RWPE1 (cell line): ENCODE results near the gene CNN2.

Source experiments
- CTCF ChIA-PET: fragments of 350-600 bp; sonication (Branson Sonifier 250); formaldehyde crosslinking; extraction: SDS; loops from one replicate; lab custom pipeline; 2021; lab: Yijun Ruan, JAX
- POLR2A ChIA-PET: fragments of 400-600 bp; formaldehyde crosslinking; extraction: SDS; loops from one replicate; lab custom pipeline; 2020; ENCODE audit warnings: antibody characterized with exemption; ENCODE audit not compliant: low non-redundant PET; lab: Yijun Ruan, JAX
- DNase-seq: peaks from one replicate; pipeline ENCODE4 v3.0.0; 2012; ENCODE audit warnings: low spot score
- H3K27ac ChIP-seq: fragments of 450-650 bp; 2 replicates; pipeline ENCODE4 v1.5.1; 2017
- CTCF ChIP-seq: fragments of 450-650 bp; conservative IDR thresholded peaks from 2 replicates; pipeline ENCODE4 v1.5.1; 2017; ENCODE audit warnings: low read depth, mild to moderate bottlenecking

The CNN2 gene

GRCh38 chr19:1076951-1077350, 50.5 kb downstream of the CNN2 start:
- DNase-seq: peak; percentile 33
- CTCF ChIA-PET: interaction anchor here (0.6 kb wide), 3 partner anchors 17 to 47 kb away, joined by 3 to 9 read pairs (median 5); no protein-coding TSS in a partner anchor
- no peak for TF ChIP-seq CTCF
- POLR2A ChIA-PET: interaction anchor here (0.7 to 0.8 kb wide), 2 partner anchors 13 to 79 kb away, joined by 5 to 6 read pairs; no protein-coding TSS in a partner anchor
- H3K27ac ChIP-seq: peak overlapping the region; percentile 66

DNA sequence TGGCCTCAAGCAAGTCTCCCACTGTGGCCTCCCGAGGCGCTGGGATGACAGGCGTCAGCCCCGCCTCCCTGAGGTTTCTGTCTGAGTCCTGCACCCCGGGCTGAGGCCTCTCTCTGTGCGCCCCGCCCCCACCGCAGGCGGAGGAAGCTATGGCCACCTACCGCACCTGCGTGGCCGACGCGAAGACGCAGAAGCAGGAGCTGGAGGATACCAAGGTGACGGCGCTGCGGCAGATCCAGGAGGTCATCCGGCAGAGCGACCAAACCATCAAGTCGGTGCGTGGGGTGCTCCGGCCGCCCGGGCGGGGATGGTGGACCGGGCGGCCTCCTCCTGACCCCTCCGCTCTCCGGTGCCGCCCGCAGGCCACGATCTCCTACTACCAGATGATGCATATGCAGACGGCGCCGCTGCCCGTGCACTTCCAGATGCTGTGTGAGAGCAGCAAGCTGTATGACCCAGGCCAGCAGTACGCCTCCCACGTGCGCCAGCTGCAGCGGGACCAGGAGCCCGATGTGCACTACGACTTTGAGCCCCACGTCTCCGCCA, 53.2 kb downstream of the CNN2 start:
- no peak for DNase-seq
- CTCF ChIA-PET: interaction anchor here (1.1 kb wide), 3 partner anchors 9 to 466 kb away, joined by 3 to 5 read pairs (median 3); no protein-coding TSS in a partner anchor
- H3K27ac ChIP-seq: 0 out of 2 replicates have a peak overlapping the region, but pooled peaks have one; percentile 84
- POLR2A ChIA-PET: no interaction called here
- TF ChIP-seq CTCF: no peak

GRCh38 chr19:1080360-1081161, 54.2 kb downstream of the CNN2 start:
- POLR2A ChIA-PET: no interaction called here

GRCh38 chr19:1081301-1082164, 55.1 kb downstream of the CNN2 start:
- no peak for DNase-seq
- CTCF ChIA-PET: interaction anchor here (0.6 to 1.3 kb wide), 6 partner anchors 10 to 530 kb away, joined by 3 to 4 read pairs (median 3); partner anchors contain the start of gene RNU6-9

More at GRCh38 chr19:1080360-1081161, 54.2 kb downstream of the CNN2 start:
- no peak for DNase-seq
- TF ChIP-seq CTCF: no peak
- CTCF ChIA-PET: interaction anchor here (0.5 to 1.3 kb wide), 7 partner anchors 9 to 465 kb away, joined by 3 to 5 read pairs (median 4); no protein-coding TSS in a partner anchor
- H3K27ac ChIP-seq: peak overlapping the region; percentile 84

GRCh38 chr19:1082165-1082927, 55.9 kb downstream of the CNN2 start:
- CTCF ChIA-PET: interaction anchor here (0.5 to 1.3 kb wide), 5 partner anchors 11 to 1449 kb away, joined by 3 read pairs; no protein-coding TSS in a partner anchor
- H3K27ac ChIP-seq: peak overlapping the region; percentile 84
- TF ChIP-seq CTCF: no peak
- DNase-seq: peak; percentile 95
- POLR2A ChIA-PET: interaction anchor here (0.6 to 1.1 kb wide), 2 partner anchors 53 to 1325 kb away, joined by 3 read pairs; no protein-coding TSS in a partner anchor

More at GRCh38 chr19:1081301-1082164, 55.1 kb downstream of the CNN2 start:
- POLR2A ChIA-PET: no interaction called here
- TF ChIP-seq CTCF: no peak
- H3K27ac ChIP-seq: peak overlapping the region; percentile 84
